ENCODE measurements around the gene LRRC7.

The LRRC7 gene

GRCh38 chr1:70086897-70087296 lies 519.2 kb downstream of the LRRC7 start:
- no peak for TF ChIP-seq CTCF (IDR thresholded peaks at IDR 0.05)
- Histone ChIP-seq H3K4me3 (no peak overlapping the region), H3K27ac (no peak overlapping the region)
- DNase-seq (ENCODE audit: low spot score) = no peak

GRCh38 chr1:70090141-70090540 lies 522.4 kb downstream of the LRRC7 start:
- no peak overlapping the region for H3K4me3 ChIP-seq
- no peak for TF ChIP-seq CTCF (IDR thresholded peaks at IDR 0.05)
- no peak for DNase-seq (ENCODE audit: low spot score)
- no peak overlapping the region for H3K27ac ChIP-seq

GRCh38 chr1:70090875-70091274 lies 523.2 kb downstream of the LRRC7 start:
- TF ChIP-seq CTCF (IDR thresholded peaks at IDR 0.05) = no peak
- no peak for DNase-seq (ENCODE audit: low spot score)
- no peak overlapping the region for H3K27ac ChIP-seq
- no peak overlapping the region for H3K4me3 ChIP-seq

- H3K4me3 ChIP-seq = no peak overlapping the region
- DNase-seq (ENCODE audit: low spot score) = no peak
- TF ChIP-seq CTCF (IDR thresholded peaks at IDR 0.05) = no peak
- H3K27ac ChIP-seq = no peak overlapping the region
Observed at GRCh38 chr1:70091811-70092210, 524.1 kb downstream of the LRRC7 start.

GRCh38 chr1:70092526-70092925 lies 524.8 kb downstream of the LRRC7 start:
- no peak for DNase-seq (ENCODE audit: low spot score)
- Histone ChIP-seq H3K27ac (no peak overlapping the region), H3K4me3 (no peak overlapping the region)
- TF ChIP-seq CTCF (IDR thresholded peaks at IDR 0.05) = no peak

GRCh38 chr1:70093250-70093975 lies 525.7 kb downstream of the LRRC7 start:
- no peak for DNase-seq (ENCODE audit: low spot score)
- TF ChIP-seq CTCF (IDR thresholded peaks at IDR 0.05) = no peak
- no peak overlapping the region for H3K4me3 ChIP-seq
- H3K27ac ChIP-seq = no peak overlapping the region

GRCh38 chr1:70101231-70101630 lies 533.5 kb downstream of the LRRC7 start:
- H3K4me3 ChIP-seq = no peak overlapping the region
- no peak for DNase-seq (ENCODE audit: low spot score)
- TF ChIP-seq CTCF (IDR thresholded peaks at IDR 0.05) = no peak
- no peak overlapping the region for H3K27ac ChIP-seq

Data from coronary artery (tissue), 2 donors.